ENCODE measurements around the gene SHBG.
"Not testable (repeated sequence)": the region's sequence is repeated elsewhere in the genome, so short reads cannot be mapped to it uniquely, and the experiment has no call there.

The SHBG gene

GRCh38 chr17:7629939-7630571, at the start of gene SHBG:
TSS of gene SHBG (plus strand) at chr17:7630135. CDS start at chr17:7630173, 38 bp downstream.
- no peak for DNase-seq (ENCODE audit: low read depth in 1 of 2, low spot score in 1 of 2)

GRCh38 chr17:7580604-7581575, 49.0 kb upstream of the SHBG start:
- no peak for DNase-seq (ENCODE audit: low read depth in 1 of 2, low spot score in 1 of 2)

- no peak for DNase-seq (ENCODE audit: low read depth in 1 of 2, low spot score in 1 of 2)
Measured at GRCh38 chr17:7582396-7583252, 47.3 kb upstream of the SHBG start.

GRCh38 chr17:7583253-7584109, 46.5 kb upstream of the SHBG start, which contains the start of gene MPDU1:
TSS of gene MPDU1 (plus strand) at chr17:7583852. CDS start at chr17:7583863, 11 bp downstream.
- DNase-seq (ENCODE audit: low read depth in 1 of 2, low spot score in 1 of 2) = peak; percentile 87 to 91

- no peak for DNase-seq (ENCODE audit: low read depth in 1 of 2, low spot score in 1 of 2)
Measured at GRCh38 chr17:7586673-7587419, 43.1 kb upstream of the SHBG start.

- no peak for DNase-seq (ENCODE audit: low read depth in 1 of 2, low spot score in 1 of 2)
Measured at GRCh38 chr17:7587420-7588151, 42.3 kb upstream of the SHBG start.

GRCh38 chr17:7588553-7589203, 41.3 kb upstream of the SHBG start:
- no peak for DNase-seq (ENCODE audit: low read depth in 1 of 2, low spot score in 1 of 2)

GRCh38 chr17:7589204-7589868, 40.6 kb upstream of the SHBG start:
- DNase-seq (ENCODE audit: low read depth in 1 of 2, low spot score in 1 of 2) = no peak

- DNase-seq (ENCODE audit: low read depth in 1 of 2, low spot score in 1 of 2) = no peak
Measured at GRCh38 chr17:7589891-7590691, 39.8 kb upstream of the SHBG start, which contains the start of gene SOX15. TSS of gene SOX15 (minus strand) at chr17:7590094. CDS start at chr17:7589676, 418 bp downstream.

- no peak for DNase-seq (ENCODE audit: low read depth in 1 of 2, low spot score in 1 of 2)
Measured at GRCh38 chr17:7590743-7591142, 39.2 kb upstream of the SHBG start.

- DNase-seq (ENCODE audit: low read depth in 1 of 2, low spot score in 1 of 2) = no peak
Measured at GRCh38 chr17:7591596-7591995, 38.3 kb upstream of the SHBG start.

- no peak for DNase-seq (ENCODE audit: low read depth in 1 of 2, low spot score in 1 of 2)
Measured at GRCh38 chr17:7592422-7593021, 37.4 kb upstream of the SHBG start.

GRCh38 chr17:7593296-7593695, 36.6 kb upstream of the SHBG start:
- no peak for DNase-seq (ENCODE audit: low read depth in 1 of 2, low spot score in 1 of 2)

- DNase-seq (ENCODE audit: low read depth in 1 of 2, low spot score in 1 of 2) = not testable (repeated sequence)
Measured at GRCh38 chr17:7597561-7597960, 32.4 kb upstream of the SHBG start.

- DNase-seq (ENCODE audit: low read depth in 1 of 2, low spot score in 1 of 2) = no peak
Measured at GRCh38 chr17:7606280-7606679, 23.7 kb upstream of the SHBG start.

GRCh38 chr17:7610641-7611040, 19.3 kb upstream of the SHBG start:
- DNase-seq (ENCODE audit: low read depth in 1 of 2, low spot score in 1 of 2) = no peak

Measured in activated T-helper 1 cell treated with anti-CD3 and anti-CD28 coated beads, Interleukin-2, amount 50 U/mL, for 16 hours (primary cell).